Uterus (tissue), 2 donors: Measurements from ENCODE around the gene U2AF1L4.
"Not testable (repeated sequence)": the region's sequence is repeated elsewhere in the genome, so short reads cannot be mapped to it uniquely, and the experiment has no call there.

ENCODE experiments used
- CTCF ChIP-seq, 4 experiments: fragments of 200-600 bp in 2 of 4; fragments of 450-650 bp in 2 of 4; sonication (generic) in 2 of 4; IDR thresholded peaks; one replicate each; pipeline ENCODE4 v1.5.1; 2016 to 2019; ENCODE audit warnings: antibody characterized with exemption in 4 of 4, mild to moderate bottlenecking in 2 of 4, moderate library complexity in 1 of 4
- POLR2A ChIP-seq, 2 donors: fragments of 450-650 bp; IDR thresholded peaks; one replicate each; pipeline ENCODE4 v1.6.1; 2016; ENCODE audit warnings: antibody characterized with exemption in 2 of 2, mild to moderate bottlenecking in 1 of 2, moderate library complexity in 1 of 2

GRCh38 chr19:35772362-35772761 lies 27.1 kb upstream of the U2AF1L4 start:
- not testable (repeated sequence) for TF ChIP-seq POLR2A, CTCF (IDR thresholded peaks at IDR 0.05)
